Transverse colon (tissue), 4 donors: ENCODE data around the gene CDKL2.

Experiments used
- EP300 ChIP-seq: sonication (generic); formaldehyde crosslinking; IDR thresholded peaks from one replicate; pipeline ENCODE4 v1.6.1; 2017; ENCODE audit warnings: antibody characterized with exemption, low read depth
- POLR2A ChIP-seq: fragments of 450-650 bp; IDR thresholded peaks from one replicate; pipeline ENCODE4 v1.6.1; 2016; ENCODE audit warnings: antibody characterized with exemption, mild to moderate bottlenecking, moderate library complexity
- POLR2AphosphoS5 ChIP-seq, 3 donors: sonication (generic); formaldehyde crosslinking; IDR thresholded peaks; one replicate each; pipeline ENCODE4 v1.6.1; 2016; ENCODE audit warnings: antibody characterized with exemption in 3 of 3
- TF ChIP-seq, protein P1 (sequence below), 5 experiments: fragments of 200-600 bp in 3 of 5; fragments of 450-650 bp in 2 of 5; sonication (generic) in 3 of 5; IDR thresholded peaks; 1 replicate in 2 of 5; 2 replicates in 3 of 5; pipeline ENCODE4 v1.5.1; 2016 to 2017; ENCODE audit warnings: antibody characterized with exemption in 5 of 5, inconsistent platforms in 3 of 5, mild to moderate bottlenecking in 2 of 5, moderate library complexity in 1 of 5

GRCh38 chr4:75678965-75679364 lies 48.6 kb upstream of the CDKL2 start:
- TF ChIP-seq, protein P1, sequence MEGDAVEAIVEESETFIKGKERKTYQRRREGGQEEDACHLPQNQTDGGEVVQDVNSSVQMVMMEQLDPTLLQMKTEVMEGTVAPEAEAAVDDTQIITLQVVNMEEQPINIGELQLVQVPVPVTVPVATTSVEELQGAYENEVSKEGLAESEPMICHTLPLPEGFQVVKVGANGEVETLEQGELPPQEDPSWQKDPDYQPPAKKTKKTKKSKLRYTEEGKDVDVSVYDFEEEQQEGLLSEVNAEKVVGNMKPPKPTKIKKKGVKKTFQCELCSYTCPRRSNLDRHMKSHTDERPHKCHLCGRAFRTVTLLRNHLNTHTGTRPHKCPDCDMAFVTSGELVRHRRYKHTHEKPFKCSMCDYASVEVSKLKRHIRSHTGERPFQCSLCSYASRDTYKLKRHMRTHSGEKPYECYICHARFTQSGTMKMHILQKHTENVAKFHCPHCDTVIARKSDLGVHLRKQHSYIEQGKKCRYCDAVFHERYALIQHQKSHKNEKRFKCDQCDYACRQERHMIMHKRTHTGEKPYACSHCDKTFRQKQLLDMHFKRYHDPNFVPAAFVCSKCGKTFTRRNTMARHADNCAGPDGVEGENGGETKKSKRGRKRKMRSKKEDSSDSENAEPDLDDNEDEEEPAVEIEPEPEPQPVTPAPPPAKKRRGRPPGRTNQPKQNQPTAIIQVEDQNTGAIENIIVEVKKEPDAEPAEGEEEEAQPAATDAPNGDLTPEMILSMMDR (IDR thresholded peaks at IDR 0.05) = no peak
- TF ChIP-seq POLR2AphosphoS5 (IDR thresholded peaks at IDR 0.05) = no peak
- TF ChIP-seq EP300 = no peak
- TF ChIP-seq POLR2A = no peak
